Karpas-422 (cell line): ENCODE measurements around the gene MGAT4A. TPM values are rescaled to one million over a fixed set of nuclear protein-coding genes. Genes with fewer than 3 reads are reported as not detected.
A peak's percentile ranks its signal among the peaks of the same experiment; 100 is the strongest.

Experiments
- DNase-seq: peaks from one replicate; pipeline ENCODE4 v3.0.0-alpha.2; 2015
- H2AFZ ChIP-seq: fragments of 200-600 bp; sonication (generic); 2 replicates; pipeline ENCODE4 v1.6.1; 2014; ENCODE audit warnings: antibody characterized with exemption, low read length, mixed read lengths
- H3K27ac ChIP-seq: fragments of 200-600 bp; sonication (generic); 2 replicates; pipeline ENCODE4 v1.5.1; 2014; ENCODE audit warnings: mild to moderate bottlenecking, low read length, moderate library complexity
- H3K27me3 ChIP-seq: fragments of 200-600 bp; sonication (generic); 2 replicates; pipeline ENCODE4 v1.6.1; 2014; ENCODE audit warnings: low read length, mixed read lengths
- H3K36me3 ChIP-seq: fragments of 200-600 bp; sonication (generic); 2 replicates; pipeline ENCODE4 v1.6.1; 2014; ENCODE audit warnings: low read length, mixed read lengths; ENCODE audit not compliant: insufficient read depth
- H3K4me1 ChIP-seq: fragments of 200-600 bp; sonication (generic); 2 replicates; pipeline ENCODE4 v1.6.1; 2014; ENCODE audit warnings: mild to moderate bottlenecking, low read length, mixed read lengths
- H3K4me2 ChIP-seq: fragments of 200-600 bp; sonication (generic); 2 replicates; pipeline ENCODE4 v1.6.1; 2014; ENCODE audit warnings: low read length, low read depth, mild to moderate bottlenecking; ENCODE audit not compliant: poor library complexity, severe bottlenecking
- H3K4me3 ChIP-seq: fragments of 200-600 bp; sonication (generic); 2 replicates; pipeline ENCODE4 v1.5.1; 2014; ENCODE audit warnings: mild to moderate bottlenecking, antibody characterized with exemption, low read length, mixed read lengths
- H3K79me2 ChIP-seq: fragments of 200-600 bp; sonication (generic); 2 replicates; pipeline ENCODE4 v1.6.1; 2014; ENCODE audit warnings: mild to moderate bottlenecking, low read length, mixed read lengths
- H3K9ac ChIP-seq: fragments of 200-600 bp; sonication (generic); 2 replicates; pipeline ENCODE4 v1.6.0; 2014; ENCODE audit warnings: low read length
- H3K9me2 ChIP-seq: fragments of 200-600 bp; sonication (generic), shearing (Covaris generic); replicated peaks from 2 replicates; pipeline ENCODE4 v1.6.0; 2014; ENCODE audit warnings: mild to moderate bottlenecking, low read length, moderate library complexity; ENCODE audit not compliant: insufficient read depth
- H3K9me3 ChIP-seq: fragments of 300-700, 200-600 bp; sonication (generic); 2 replicates; pipeline ENCODE4 v1.6.1; 2014; ENCODE audit warnings: low read length, mixed read lengths
- H4K20me1 ChIP-seq: fragments of 200-600 bp; sonication (generic); 2 replicates; pipeline ENCODE4 v1.6.1; 2014; ENCODE audit warnings: mild to moderate bottlenecking, antibody characterized with exemption, low read length, low read depth; ENCODE audit not compliant: insufficient read depth
- total RNA-seq: library from RNA; depleted of rRNA; stranded (reverse); fragments of >200 nt; shearing (Covaris generic); gene quantifications from 2 replicates; pipeline ENCODE4 v1.2.3, GENCODE V29; 2014; ENCODE audit warnings: low replicate concordance

Gene MGAT4A
- total RNA-seq, 1 experiment from 2014 or later: 0.15 TPM

DNA sequence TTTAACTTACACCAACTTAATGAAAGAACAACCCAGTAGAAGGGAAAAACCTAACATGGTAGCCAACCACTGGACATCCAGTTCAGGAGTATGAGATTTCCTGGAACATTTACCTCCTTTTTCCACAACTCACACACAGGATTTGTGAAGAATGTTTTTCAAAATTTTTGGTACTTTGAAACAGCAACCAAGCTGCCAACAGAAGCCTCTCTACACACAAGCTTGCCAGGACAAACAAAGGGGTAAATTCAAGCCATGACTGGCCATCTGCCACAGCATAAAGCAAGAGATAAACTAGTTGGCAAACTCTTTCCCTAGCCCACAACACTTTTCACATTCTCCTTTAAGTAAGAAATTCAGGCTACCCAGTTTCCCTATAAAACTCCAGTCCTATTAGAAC is 21.4 kb downstream of the MGAT4A start:
- no peaks in the 10 kb centered on the region for H4K20me1 ChIP-seq
- no peaks in the 10 kb centered on the region for H3K36me3 ChIP-seq
- no peaks in the 10 kb centered on the region for H3K79me2 ChIP-seq
- no peaks in the 10 kb centered on the region for H3K9me3 ChIP-seq
- DNase-seq: no peak
- H3K9ac ChIP-seq: no peak overlapping the region
- peaks cover 5% of the 10 kb centered on the region; the same call in 1 of the 2 replicates for H3K4me1 ChIP-seq
- no peak overlapping the region for H3K27ac ChIP-seq
- H3K4me2 ChIP-seq: no peak overlapping the region
- no peak overlapping the region for H2AFZ ChIP-seq
- H3K9me2 ChIP-seq: no peaks in the 10 kb centered on the region
- no peak overlapping the region for H3K4me3 ChIP-seq
- H3K27me3 ChIP-seq: no peaks in the 10 kb centered on the region

DNA sequence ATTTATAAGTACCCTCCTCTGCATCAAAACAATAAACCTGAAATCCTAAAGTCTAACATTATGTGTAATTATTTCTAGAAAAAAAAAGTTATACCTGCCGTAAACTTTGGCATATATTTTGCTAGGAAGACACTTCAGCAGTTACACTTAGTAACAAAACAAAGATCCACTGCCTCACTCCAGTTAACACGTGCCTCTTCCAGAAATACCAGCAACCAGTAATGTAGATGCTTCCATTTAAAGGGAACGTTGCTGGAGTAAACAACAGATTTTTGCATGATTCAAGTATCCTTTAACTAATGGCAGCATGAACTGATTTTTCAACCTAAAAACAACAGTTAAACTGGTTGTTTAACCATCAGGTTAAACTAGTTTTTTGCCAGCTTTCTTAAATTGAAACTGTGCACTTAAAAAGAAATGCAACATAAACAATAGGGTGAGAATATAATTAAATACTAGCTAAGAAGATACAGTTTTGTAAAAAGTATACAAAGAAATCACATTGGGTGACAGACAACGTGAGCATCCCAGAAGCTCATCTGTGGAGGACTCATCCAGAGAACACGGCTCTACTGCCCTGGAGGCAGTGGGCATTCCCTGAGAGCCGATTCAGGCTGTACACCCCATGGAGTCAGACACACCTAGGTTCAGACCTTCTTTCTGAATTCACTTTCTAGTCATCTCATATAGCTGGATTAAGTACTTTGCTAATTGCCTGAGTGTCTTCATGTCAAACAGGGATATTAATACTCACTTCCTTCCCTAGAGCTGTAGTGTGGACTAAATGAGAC is 22.3 kb downstream of the MGAT4A start:
- no peaks in the 10 kb centered on the region for H3K9me2 ChIP-seq
- H3K27ac ChIP-seq: no peak overlapping the region
- no peaks in the 10 kb centered on the region for H3K9me3 ChIP-seq
- no peak overlapping the region for H3K4me2 ChIP-seq
- H3K4me3 ChIP-seq: no peak overlapping the region
- no peaks in the 10 kb centered on the region for H3K27me3 ChIP-seq
- no peak for DNase-seq
- H2AFZ ChIP-seq: no peak overlapping the region
- peaks cover 5% of the 10 kb centered on the region; the same call in 1 of the 2 replicates for H3K4me1 ChIP-seq
- no peak overlapping the region for H3K9ac ChIP-seq
- H3K36me3 ChIP-seq: no peaks in the 10 kb centered on the region
- no peaks in the 10 kb centered on the region for H4K20me1 ChIP-seq
- no peaks in the 10 kb centered on the region for H3K79me2 ChIP-seq

- Histone ChIP-seq H3K36me3 (no peaks in the 10 kb centered on the region), H3K27me3 (no peaks in the 10 kb centered on the region), H3K9ac (no peak overlapping the region), H3K4me1 (peaks cover 9% of the 10 kb centered on the region), H4K20me1 (no peaks in the 10 kb centered on the region), H3K27ac (no peak overlapping the region), H3K4me3 (no peak overlapping the region), H3K9me2 (no peaks in the 10 kb centered on the region), H3K79me2 (no peaks in the 10 kb centered on the region), H3K4me2 (no peak overlapping the region), H3K9me3 (no peaks in the 10 kb centered on the region), H2AFZ (no peak overlapping the region)
- DNase-seq: no peak
These were observed 24.3 kb downstream of the MGAT4A start for GRCh38 chr2:98706591-98706990.

DNA sequence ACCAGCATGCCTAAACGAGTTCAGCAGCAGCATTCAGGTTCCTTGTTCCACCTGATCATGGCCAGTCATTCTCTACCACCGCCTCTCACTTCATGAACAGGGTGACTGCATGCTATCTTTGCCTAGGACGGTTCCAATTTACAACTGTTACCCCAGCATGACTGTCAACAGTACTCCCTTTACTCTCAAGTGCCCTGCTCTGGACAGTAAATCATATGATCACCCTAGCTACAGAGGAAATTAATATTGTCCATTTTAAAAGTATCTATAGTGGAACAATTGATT is 25.7 kb downstream of the MGAT4A start:
- no peak overlapping the region for H3K9ac ChIP-seq
- H2AFZ ChIP-seq: no peak overlapping the region
- H3K4me3 ChIP-seq: no peak overlapping the region
- peaks cover 4% of the 10 kb centered on the region; the same call in 1 of the 2 replicates for H3K4me1 ChIP-seq
- DNase-seq: no peak
- H3K27me3 ChIP-seq: no peaks in the 10 kb centered on the region
- H3K9me2 ChIP-seq: no peaks in the 10 kb centered on the region
- H3K79me2 ChIP-seq: no peaks in the 10 kb centered on the region
- H3K9me3 ChIP-seq: no peaks in the 10 kb centered on the region
- H3K36me3 ChIP-seq: no peaks in the 10 kb centered on the region
- H3K4me2 ChIP-seq: no peak overlapping the region
- no peak overlapping the region for H3K27ac ChIP-seq
- H4K20me1 ChIP-seq: no peaks in the 10 kb centered on the region

GRCh38 chr2:98704499-98705332 is 26.2 kb downstream of the MGAT4A start:
- Histone ChIP-seq H2AFZ (no peak overlapping the region), H3K27ac (no peak overlapping the region), H3K4me1 (peaks cover 4% of the 10 kb centered on the region; the same call in 1 of the 2 replicates), H3K9me2 (no peaks in the 10 kb centered on the region), H3K36me3 (no peaks in the 10 kb centered on the region), H4K20me1 (no peaks in the 10 kb centered on the region), H3K4me3 (no peak overlapping the region), H3K9ac (no peak overlapping the region), H3K79me2 (no peaks in the 10 kb centered on the region), H3K9me3 (no peaks in the 10 kb centered on the region), H3K27me3 (no peaks in the 10 kb centered on the region), H3K4me2 (no peak overlapping the region)
- no peak for DNase-seq

DNA sequence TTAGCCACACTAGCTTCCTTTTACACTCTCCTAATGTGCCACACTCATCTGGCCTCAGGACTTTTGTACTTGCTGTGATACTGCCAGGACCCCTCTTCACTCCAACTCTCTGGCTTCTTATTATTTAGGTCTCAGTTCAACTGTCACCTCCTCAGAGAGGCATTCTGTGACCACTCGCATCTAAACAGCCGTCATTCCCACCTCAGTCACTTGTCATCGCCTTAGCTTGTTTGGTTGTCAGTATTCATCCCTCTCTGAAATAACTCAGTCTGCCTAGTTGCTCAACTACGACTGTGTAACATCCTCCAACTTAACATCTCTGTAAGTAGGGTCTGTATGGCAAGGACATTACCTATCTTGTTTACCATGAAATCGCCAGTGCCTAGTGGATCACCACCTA is 27.2 kb downstream of the MGAT4A start:
- Histone ChIP-seq H3K79me2 (no peaks in the 10 kb centered on the region), H3K4me1 (peaks cover 4% of the 10 kb centered on the region; the same call in 1 of the 2 replicates), H2AFZ (no peak overlapping the region), H3K4me2 (no peak overlapping the region), H3K36me3 (no peaks in the 10 kb centered on the region), H3K9me2 (no peaks in the 10 kb centered on the region), H3K9ac (no peak overlapping the region), H3K9me3 (no peaks in the 10 kb centered on the region), H3K27me3 (no peaks in the 10 kb centered on the region), H4K20me1 (no peaks in the 10 kb centered on the region), H3K27ac (no peak overlapping the region), H3K4me3 (no peak overlapping the region)
- DNase-seq: peak; percentile 26

DNA sequence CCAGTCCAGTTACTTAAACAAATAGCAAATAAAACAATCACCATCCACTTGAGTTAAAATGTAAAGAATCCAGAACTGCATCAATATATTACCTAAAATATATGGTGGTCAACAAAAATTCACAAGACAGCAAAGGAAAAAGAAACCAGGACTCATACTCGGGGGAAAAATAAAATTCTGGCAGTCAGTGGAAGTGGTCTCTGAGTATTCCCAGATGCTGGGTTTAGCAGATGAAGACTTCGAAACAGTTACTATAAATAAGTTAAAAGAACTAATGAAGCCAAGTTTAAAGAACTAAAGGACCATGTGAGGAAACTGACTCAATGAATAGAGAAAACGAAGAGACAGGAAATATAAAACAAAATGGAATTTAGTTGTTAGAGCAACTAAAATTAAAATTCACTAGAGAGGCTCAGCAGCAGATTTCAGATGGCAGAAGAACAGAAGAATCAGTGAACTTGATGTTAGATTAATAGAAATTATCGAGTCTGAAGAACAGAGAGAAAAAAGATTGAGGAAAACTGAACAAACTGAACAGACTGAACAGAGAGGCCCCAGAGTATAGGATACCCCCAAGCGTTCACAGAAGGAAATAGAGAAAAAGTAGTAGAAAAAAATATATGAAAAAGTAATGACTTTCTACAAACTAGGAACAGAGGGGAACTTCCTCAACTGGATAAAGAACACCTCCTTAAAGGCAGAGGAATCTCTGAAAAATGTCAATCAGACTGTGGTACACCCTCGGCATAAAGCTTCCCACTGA is 27.9 kb downstream of the MGAT4A start:
- Histone ChIP-seq H3K27ac (no peak overlapping the region), H3K9me3 (no peaks in the 10 kb centered on the region), H3K9ac (no peak overlapping the region), H4K20me1 (no peaks in the 10 kb centered on the region), H3K4me1 (peaks cover 4% of the 10 kb centered on the region; the same call in 1 of the 2 replicates), H3K9me2 (no peaks in the 10 kb centered on the region), H3K4me3 (no peak overlapping the region), H3K27me3 (no peaks in the 10 kb centered on the region), H3K79me2 (no peaks in the 10 kb centered on the region), H2AFZ (no peak overlapping the region), H3K36me3 (no peaks in the 10 kb centered on the region), H3K4me2 (no peak overlapping the region)
- DNase-seq: peak; percentile 27
